Lung (tissue), 12 donors: ENCODE measurements around the gene EPB41L4A. TPM values are rescaled to one million over a fixed set of nuclear protein-coding genes. Genes with fewer than 3 reads are reported as not detected.

ENCODE experiments used
- ATAC-seq: fragments of 200-7000 bp; cut with Tn5 transposase; one replicate; pipeline ENCODE4 v1.9.1; 2020; ENCODE audit warnings: moderate number of reproducible peaks; ENCODE audit not compliant: insufficient read depth, low FRiP score
- DNase-seq, 3 donors: peaks; one replicate each; pipeline ENCODE4 v3.0.0-alpha.2; 2013 to 2017
- H3K27ac ChIP-seq, 2 donors: one replicate each; pipeline ENCODE4 v1.5.1; 2013; ENCODE audit warnings: mild to moderate bottlenecking in 2 of 2, moderate library complexity in 2 of 2, control low read depth in 1 of 2, inconsistent platforms in 1 of 2, low read depth in 1 of 2, low read length in 1 of 2
- H3K27me3 ChIP-seq, 3 donors: one replicate each; pipeline ENCODE4 v1.5.1; 2013; ENCODE audit warnings: low read length in 2 of 3; ENCODE audit not compliant: control insufficient read depth in 3 of 3, insufficient read depth in 3 of 3
- H3K36me3 ChIP-seq, 4 donors: one replicate each; pipeline ENCODE4 v1.5.1; 2013; ENCODE audit warnings: low read length in 4 of 4, mild to moderate bottlenecking in 1 of 4, moderate library complexity in 1 of 4; ENCODE audit not compliant: control insufficient read depth in 4 of 4, insufficient read depth in 4 of 4
- H3K4me1 ChIP-seq, 5 donors: one replicate each; pipeline ENCODE4 v1.5.1; 2013; ENCODE audit warnings: low read length in 5 of 5, mild to moderate bottlenecking in 2 of 5, moderate library complexity in 1 of 5; ENCODE audit not compliant: control insufficient read depth in 5 of 5, insufficient read depth in 5 of 5
- H3K4me3 ChIP-seq: one replicate; pipeline ENCODE4 v1.5.1; 2013; ENCODE audit warnings: mild to moderate bottlenecking, control low read depth, moderate library complexity
- H3K9ac ChIP-seq, 2 donors: one replicate each; pipeline ENCODE4 v1.5.1; 2013; ENCODE audit warnings: low read length in 2 of 2, control low read depth in 1 of 2; ENCODE audit not compliant: insufficient read depth in 1 of 2
- H3K9me3 ChIP-seq, 4 donors: one replicate each; pipeline ENCODE4 v1.5.1; 2013; ENCODE audit warnings: low read length in 3 of 4, mild to moderate bottlenecking in 1 of 4, moderate library complexity in 1 of 4; ENCODE audit not compliant: control insufficient read depth in 4 of 4, insufficient read depth in 3 of 4
- CTCF ChIP-seq: IDR thresholded peaks from 2 replicates; pipeline ENCODE4 v1.5.1; 2012; ENCODE audit warnings: mild to moderate bottlenecking; ENCODE audit errors: control extremely low read depth, extremely low read depth
- WGBS, 2 donors: extraction: QIAGEN DNeasy Blood & Tissue Kit; methylation state at CpG; one replicate each; pipeline ENCODE4 v1.1.7; 2013; 5-methylcytosine and 5-hydroxymethylcytosine counted together
- polyA plus RNA-seq, 2 donors: library from polyadenylated mRNA; stranded (reverse); fragments of 200-250 nt; gene quantifications; one replicate each; pipeline ENCODE4 v1.2.1, GENCODE V29; 2013
- total RNA-seq, 2 donors: library from RNA; depleted of rRNA in 1 of 2; stranded (reverse); fragments of >200 nt in 1 of 2; gene quantifications; one replicate each; pipeline ENCODE4 v1.2.1, GENCODE V29; 2014 to 2021
- donor health status: control.
- donor health status: control.
- donor health status: Bipolar disorder and iron deficiency.
- donor health status: healthy.
- donor health status: DM: yes; HTN: yes; CAD: no.

The EPB41L4A gene
- total and polyA plus RNA-seq, 4 donors: 4.6 to 44.5 (median 14.9) TPM

DNA sequence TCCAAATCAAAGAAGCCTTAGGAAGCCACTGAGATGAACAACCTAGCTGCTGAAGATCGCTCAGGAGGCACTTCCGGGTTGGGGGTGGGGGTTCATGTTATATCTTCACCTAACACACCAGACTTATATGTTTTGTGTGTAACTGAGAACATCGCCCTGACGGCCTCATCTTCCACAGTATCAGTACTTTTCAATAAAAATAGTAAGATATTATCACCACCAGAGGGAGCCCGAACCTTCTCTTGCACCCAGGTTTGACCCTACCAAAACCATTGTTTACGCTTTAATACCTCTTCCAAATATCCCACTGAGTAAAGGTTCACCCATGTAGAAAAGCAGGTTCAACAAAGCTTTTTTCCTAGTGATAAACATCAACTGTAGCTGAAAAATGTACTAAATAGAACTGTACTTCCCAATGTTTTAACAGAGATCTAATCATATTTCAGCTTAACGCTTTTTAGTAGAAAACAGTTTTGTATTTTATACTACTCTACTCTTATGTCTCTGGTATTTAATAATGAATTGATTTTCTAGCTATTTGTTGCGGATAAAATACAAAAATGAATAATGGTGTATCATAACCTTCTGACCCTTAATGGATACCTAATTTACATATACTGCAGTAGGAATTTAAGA is 244.0 kb downstream of the EPB41L4A start:
- peak; percentile 39 for TF ChIP-seq CTCF
- DNase-seq (peak; percentile 31 to 68 (median 66)), ATAC-seq (no peak)
- Histone ChIP-seq H3K4me3 (no peak overlapping the region), H3K36me3 (peaks cover 0 to 4% (median 2%) of the 10 kb centered on the region in 4 donors), H3K27me3 (no peaks in the 10 kb centered on the region), H3K9me3 (no peaks in the 10 kb centered on the region), H3K9ac (no peak overlapping the region), H3K4me1 (peaks cover 0 to 3% (median 0%) of the 10 kb centered on the region in 5 donors), H3K27ac (no peak overlapping the region)
- WGBS, 2 donors: 36 to 37% methylated on average over 8 of the region's 8 CpGs

DNA sequence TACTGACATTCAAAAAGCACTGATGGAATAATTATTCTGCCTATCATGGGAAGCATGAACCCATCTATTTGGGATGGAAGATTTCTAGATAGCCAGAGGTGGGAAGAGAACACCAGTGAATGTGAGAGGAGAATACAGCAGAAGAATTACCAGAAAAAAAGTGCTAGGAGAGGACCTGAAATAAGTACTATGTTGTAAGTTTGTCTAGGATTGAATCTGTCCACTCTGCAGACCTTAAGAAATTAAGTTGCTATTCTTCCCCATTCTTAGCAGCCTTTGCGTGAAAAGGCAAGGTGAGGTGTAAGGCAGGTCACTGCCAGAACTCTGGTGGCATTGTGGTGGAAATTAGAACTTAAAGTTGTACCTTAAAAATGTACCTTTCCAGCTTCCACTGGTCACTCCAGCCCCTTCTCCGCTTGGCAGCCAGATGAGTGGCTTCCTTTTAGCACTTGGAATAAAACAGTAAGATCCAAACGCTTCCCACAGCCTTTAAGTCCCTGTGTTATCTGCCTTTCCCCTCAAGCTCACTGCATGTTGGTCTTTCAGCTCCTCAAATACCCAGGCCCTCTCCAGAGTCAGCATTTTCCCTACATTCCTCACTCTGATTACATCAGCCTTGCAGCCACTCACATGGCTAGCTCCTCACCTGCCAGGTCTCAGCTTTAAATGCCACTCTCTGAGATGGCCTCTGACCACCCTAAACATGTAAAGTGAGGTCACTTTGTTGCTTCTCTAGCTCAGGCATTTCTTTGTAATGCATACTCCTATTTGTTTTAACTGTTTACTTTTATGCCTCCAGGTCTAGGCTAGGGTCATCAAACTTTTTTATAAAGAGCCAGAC is 253.0 kb downstream of the EPB41L4A start:
- 80 to 98% methylated on average over 3 of the region's 3 CpGs for whole genome bisulfite sequencing, 2 donors
- Histone ChIP-seq H3K4me1 (peaks cover 2 to 16% (median 7%) of the 10 kb centered on the region in 5 donors), H3K27me3 (no peaks in the 10 kb centered on the region), H3K9ac (no peak overlapping the region), H3K4me3 (no peak overlapping the region), H3K36me3 (peaks cover 23 to 32% (median 25%) of the 10 kb centered on the region in 4 donors), H3K9me3 (peaks cover 0 to 1% (median 0%) of the 10 kb centered on the region in 4 donors), H3K27ac (peak overlapping the region in 1 of 2 donors; percentile 60)
- ATAC-seq: no peak
- DNase-seq: peak in 1 of 3 donors; percentile 39
- no peak for TF ChIP-seq CTCF

DNA sequence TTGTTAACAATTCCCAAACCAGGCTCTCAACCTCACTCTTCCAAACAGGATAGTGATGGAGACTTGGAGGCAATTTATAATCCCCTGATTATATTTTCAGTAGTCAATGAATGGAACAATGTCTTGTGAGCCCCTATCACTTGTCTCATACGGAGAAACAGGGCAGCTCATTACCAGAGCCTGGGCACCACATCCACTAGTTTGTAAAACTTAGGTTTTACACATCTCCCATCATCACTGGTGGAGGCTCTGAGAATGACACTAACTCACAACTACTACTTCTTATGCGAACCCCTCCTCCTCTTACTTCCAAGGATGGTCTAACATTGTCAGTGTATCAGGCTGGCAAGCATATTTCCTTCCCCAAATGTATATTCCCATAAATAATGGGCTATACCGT is 253.7 kb downstream of the EPB41L4A start:
- ATAC-seq: no peak
- no peak overlapping the region for H3K27ac ChIP-seq
- no peaks in the 10 kb centered on the region for H3K27me3 ChIP-seq
- 75 to 79% methylated on average over 3 of the region's 3 CpGs for WGBS, 2 donors
- H3K9ac ChIP-seq: no peak overlapping the region
- TF ChIP-seq CTCF: no peak
- H3K9me3 ChIP-seq: peaks cover 0 to 1% (median 0%) of the 10 kb centered on the region in 4 donors
- H3K36me3 ChIP-seq: peaks cover 20 to 31% (median 25%) of the 10 kb centered on the region in 4 donors
- H3K4me1 ChIP-seq: peaks cover 2 to 17% (median 7%) of the 10 kb centered on the region in 5 donors
- H3K4me3 ChIP-seq: no peak overlapping the region
- no peak for DNase-seq
